IMR-90 (cell line): ENCODE measurements around the gene AURKA. TPM values are rescaled to one million over a fixed set of nuclear protein-coding genes. Genes with fewer than 3 reads are reported as not detected.
A peak's percentile ranks its signal among the peaks of the same experiment; 100 is the strongest.
"Not testable (repeated sequence)": the region's sequence is repeated elsewhere in the genome, so short reads cannot be mapped to it uniquely, and the experiment has no call there.

Experiments
- ATAC-seq: fragments of 200-7000 bp; cut with Tn5 transposase; 2 replicates; pipeline ENCODE4 v1.9.1; 2020; ENCODE audit warnings: low read depth, mild to moderate bottlenecking, moderate library complexity
- BruUV-seq: library from RNA; stranded (reverse); fragments of 400-500 nt; replicated peaks from 2 replicates; lab custom pipeline; 2021; lab: Mats Ljungman, UMichigan
- CTCF ChIA-PET: fragments of 300-600 bp; formaldehyde crosslinking; extraction: SDS; loops from one replicate; lab custom pipeline; 2021; ENCODE audit warnings: antibody characterized with exemption; lab: Yijun Ruan, JAX
- POLR2A ChIA-PET: fragments of 300-600 bp; sonication (Branson Sonifier 250); formaldehyde crosslinking; loops from one replicate; lab custom pipeline; 2022; ENCODE audit warnings: antibody characterized with exemption; ENCODE audit not compliant: unreplicated experiment; lab: Charles Lee
- DNase-seq: peaks from one replicate; pipeline ENCODE4 v3.0.0; 2013
- H2AFZ ChIP-seq: replicated peaks from 2 replicates; pipeline ENCODE3; 2013; ENCODE audit warnings: low read length, mild to moderate bottlenecking; ENCODE audit not compliant: poor library complexity
- H2AK5ac ChIP-seq: 2 replicates; pipeline ENCODE4 v1.6.1; 2013; ENCODE audit warnings: low read depth, low read length, inconsistent platforms
- H2AK9ac ChIP-seq: replicated peaks from 2 replicates; pipeline ENCODE3; 2013; ENCODE audit warnings: mild to moderate bottlenecking, low read depth, low read length, moderate library complexity; ENCODE audit not compliant: poor library complexity
- H2BK120ac ChIP-seq: 2 replicates; pipeline ENCODE4 v1.6.1; 2013; ENCODE audit warnings: low read depth, low read length, inconsistent platforms
- H2BK15ac ChIP-seq: 3 replicates; pipeline ENCODE4 v1.6.1; 2013; ENCODE audit warnings: low read depth, low read length, inconsistent platforms
- H2BK20ac ChIP-seq: 2 replicates; pipeline ENCODE4 v1.6.1; 2013; ENCODE audit warnings: low read depth, mild to moderate bottlenecking, inconsistent platforms, low read length, moderate library complexity
- H2BK5ac ChIP-seq: 2 replicates; pipeline ENCODE4 v1.6.1; 2013; ENCODE audit warnings: mild to moderate bottlenecking, low read depth, low read length, inconsistent platforms; ENCODE audit not compliant: poor library complexity, severe bottlenecking
- H3K14ac ChIP-seq: replicated peaks from 2 replicates; pipeline ENCODE4 v1.6.1; 2013; ENCODE audit warnings: low read depth, low read length, inconsistent platforms
- H3K18ac ChIP-seq: 2 replicates; pipeline ENCODE4 v1.6.1; 2013; ENCODE audit warnings: low read depth, low read length, control low read depth
- H3K23ac ChIP-seq: 2 replicates; pipeline ENCODE4 v1.6.1; 2013; ENCODE audit warnings: low read depth, low read length, inconsistent platforms
- H3K27ac ChIP-seq: 2 replicates; pipeline ENCODE4 v1.5.1; 2013; ENCODE audit warnings: mild to moderate bottlenecking, control low read depth, low read length; ENCODE audit not compliant: insufficient read depth
- H3K27me3 ChIP-seq: 2 replicates; pipeline ENCODE4 v1.6.1; 2013; ENCODE audit warnings: low read length; ENCODE audit not compliant: control insufficient read depth, insufficient read depth
- H3K36me3 ChIP-seq: 2 replicates; pipeline ENCODE4 v1.6.1; 2013; ENCODE audit warnings: low read length, mixed read lengths; ENCODE audit not compliant: control insufficient read depth, insufficient read depth
- H3K4ac ChIP-seq: 2 replicates; pipeline ENCODE4 v1.6.1; 2013; ENCODE audit warnings: low read depth, low read length, inconsistent platforms
- H3K4me1 ChIP-seq: 2 replicates; pipeline ENCODE4 v1.6.1; 2013; ENCODE audit warnings: low read length, mixed read lengths; ENCODE audit not compliant: control insufficient read depth, insufficient read depth
- H3K4me2 ChIP-seq: 2 replicates; pipeline ENCODE4 v1.6.1; 2013; ENCODE audit warnings: low read depth, mild to moderate bottlenecking, control low read depth, low read length, moderate library complexity
- H3K4me3 ChIP-seq: 2 replicates; pipeline ENCODE4 v1.5.1; 2013; ENCODE audit warnings: low read depth, mild to moderate bottlenecking, control low read depth, low read length, moderate library complexity; ENCODE audit not compliant: insufficient read depth
- H3K56ac ChIP-seq: 2 replicates; pipeline ENCODE4 v1.6.1; 2013; ENCODE audit warnings: low read length, inconsistent platforms; ENCODE audit not compliant: insufficient read depth; ENCODE audit errors: extremely low read depth
- H3K79me1 ChIP-seq, 2 experiments: 2 replicates each; pipeline ENCODE4 v1.6.1; 2013; ENCODE audit warnings: low read length in 2 of 2, inconsistent platforms in 1 of 2, low read depth in 1 of 2
- H3K9ac ChIP-seq: 2 replicates; pipeline ENCODE4 v1.6.1; 2013; ENCODE audit warnings: low read depth, low read length, control low read depth
- H3K9me1 ChIP-seq: 2 replicates; pipeline ENCODE4 v1.6.1; 2013; ENCODE audit warnings: low read length, inconsistent platforms; ENCODE audit not compliant: insufficient read depth
- H3K9me3 ChIP-seq: 2 replicates; pipeline ENCODE4 v1.6.1; 2013; ENCODE audit warnings: low read length; ENCODE audit not compliant: control insufficient read depth, insufficient read depth
- H4K20me1 ChIP-seq: 2 replicates; pipeline ENCODE4 v1.6.1; 2013; ENCODE audit warnings: low read length, inconsistent platforms; ENCODE audit not compliant: insufficient read depth
- H4K5ac ChIP-seq: 2 replicates; pipeline ENCODE4 v1.6.1; 2013; ENCODE audit warnings: mild to moderate bottlenecking, low read depth, low read length, control low read depth
- H4K8ac ChIP-seq, 2 experiments: 2 replicates each; pipeline ENCODE4 v1.6.1; 2013; ENCODE audit warnings: low read depth in 2 of 2, low read length in 2 of 2, control low read depth in 1 of 2, inconsistent platforms in 1 of 2
- H4K91ac ChIP-seq: 2 replicates; pipeline ENCODE4 v1.6.1; 2013; ENCODE audit warnings: low read depth, low read length, inconsistent platforms; ENCODE audit not compliant: insufficient read depth
- FOS ChIP-seq: fragments of 150-350 bp; IDR thresholded peaks from 2 replicates; pipeline ENCODE4 v1.6.1; 2016; ENCODE audit warnings: low read depth, low read length
- MAZ ChIP-seq: IDR thresholded peaks from 2 replicates; pipeline ENCODE4 v1.6.1; 2012; ENCODE audit warnings: low read depth, mild to moderate bottlenecking, low read length, improper control_type of control experiment, moderate library complexity, borderline replicate concordance
- POLR2A ChIP-seq: IDR thresholded peaks from 2 replicates; pipeline ENCODE4 v1.6.1; 2012; ENCODE audit warnings: mild to moderate bottlenecking, low read depth, low read length
- WGBS, 2 experiments: methylation state at CpG; one replicate each; pipeline versions ENCODE4 v1.1.5 to v1.1.7; 2013; ENCODE audit warnings: missing lambda C conversion rate in 2 of 2; ENCODE audit not compliant: insufficient read length in 1 of 2; ENCODE audit errors: extremely low coverage in 2 of 2; 5-methylcytosine and 5-hydroxymethylcytosine counted together
- dilution Hi-C: fragments of 300-500 bp; cut with HindIII; formaldehyde crosslinking; loops from one replicate; pipeline ENCODE4 v1.14.3; 2018; ENCODE audit warnings: low sequenced_read_pairs; ENCODE audit not compliant: unreplicated experiment
- in situ Hi-C: fragments of 300-500 bp; cut with MboI; formaldehyde crosslinking; loops from 3 replicates; pipeline ENCODE4 v1.14.3; 2019; ENCODE audit warnings: low sequenced_read_pairs, inconsistent platforms, mixed read lengths
- intact Hi-C: fragments of 100-400 bp; cut with micrococcal nuclease; formaldehyde crosslinking; loops from 2 replicates; pipeline ENCODE4 v1.10.0; 2022
- polyA plus RNA-seq, 3 experiments: library from polyadenylated mRNA; depleted of rRNA; stranded (reverse); fragments of >200 nt; gene quantifications; 2 replicates each; pipeline ENCODE4 v1.2.3, GENCODE V29; 2012; ENCODE audit warnings: low replicate concordance in 1 of 3
- total RNA-seq: library from RNA; depleted of rRNA; stranded (reverse); fragments of >200 nt; gene quantifications from 2 replicates; pipeline ENCODE4 v1.2.3, GENCODE V29; 2012

Gene AURKA
- total and polyA plus RNA-seq, 2 of the 4 experiments (the other 2 are of a cell fraction): 68.0 to 83.3 TPM

GRCh38 chr20:56391037-56391436, 978 bp downstream of the AURKA start:
- H4K91ac ChIP-seq: peak overlapping the region; percentile 68; the same call in 1 of the 2 replicates
- in situ Hi-C loops: loop anchor here (25.0 kb wide), 1 partner anchor 971 kb away; the partner anchor contains the start of gene RAE1
- no peaks in the 10 kb centered on the region for H4K20me1 ChIP-seq
- peak overlapping the region; percentile 90 for H3K9ac ChIP-seq
- no peak overlapping the region for H2AK5ac ChIP-seq
- H3K56ac ChIP-seq: peak overlapping the region; percentile 75
- H2BK5ac ChIP-seq: peak overlapping the region; percentile 35
- intact Hi-C loops: no loop called here
- ChIA-PET POLR2A (no interaction called here), CTCF (interaction anchor here (0.6 kb wide), 1 partner anchor 149 kb away, joined by 3 read pairs; no protein-coding TSS in a partner anchor)
- no peak overlapping the region for H4K5ac ChIP-seq
- peak overlapping the region; percentile 67 for H3K4me3 ChIP-seq
- peak overlapping the region; percentile 88 for H3K23ac ChIP-seq
- dilution Hi-C loops: no loop called here
- no peak overlapping the region for H2AK9ac ChIP-seq
- H3K4me1 ChIP-seq: peaks cover 2% of the 10 kb centered on the region; the same call in 1 of the 2 replicates
- peak overlapping the region; percentile 96 for H2AFZ ChIP-seq
- BruUV-seq: TSS peak; percentile 83
- H3K9me3 ChIP-seq: no peaks in the 10 kb centered on the region
- H3K4ac ChIP-seq: peak overlapping the region; percentile 59
- H3K14ac ChIP-seq: peak overlapping the region; percentile 70
- H3K18ac ChIP-seq: no peak overlapping the region
- H2BK120ac ChIP-seq: no peak overlapping the region
- peak; percentile 21; the same call in 1 of the 2 replicates for TF ChIP-seq POLR2A
- TF ChIP-seq MAZ: no peak
- TF ChIP-seq FOS: no peak
- H3K27ac ChIP-seq: peak overlapping the region; percentile 19; the same call in 1 of the 2 replicates
- peak overlapping the region; percentile 90 for H3K4me2 ChIP-seq
- H2BK20ac ChIP-seq: no peak overlapping the region
- WGBS, 2 experiments: 12% methylated on average over 7 of the region's 10 CpGs; no CpG with 5 or more reads in 1 of the 2 experiments
- H3K36me3 ChIP-seq: peaks cover 13% of the 10 kb centered on the region
- DNase-seq (no peak), ATAC-seq (no peak)
- no peaks in the 10 kb centered on the region for H3K27me3 ChIP-seq
- H2BK15ac ChIP-seq: no peak overlapping the region
- peak overlapping the region; percentile 34 to 41; a peak in 3 of 4 replicates for H4K8ac ChIP-seq
- H3K9me1 ChIP-seq: peaks cover 15% of the 10 kb centered on the region
- peaks cover 43 to 65% of the 10 kb centered on the region in 2 experiments for H3K79me1 ChIP-seq

DNA sequence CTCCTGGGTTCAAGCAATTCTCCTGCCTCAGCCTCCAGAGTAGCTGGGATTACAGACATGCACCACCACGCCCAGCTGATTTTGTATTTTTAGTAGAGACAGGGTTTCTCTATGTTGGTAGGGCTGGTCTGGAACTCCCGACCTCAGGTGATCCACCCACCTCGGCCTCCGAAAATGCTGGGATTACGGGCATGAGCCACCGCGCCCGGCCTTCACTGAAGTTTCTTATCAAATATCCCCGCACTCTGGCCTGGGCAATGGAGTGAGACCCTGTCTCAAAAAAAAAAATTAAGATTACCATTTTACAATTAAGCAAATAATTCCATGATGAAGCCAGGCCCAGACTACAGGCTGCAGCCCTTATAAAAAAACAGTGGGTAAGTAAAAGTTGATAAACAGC, 1.6 kb downstream of the AURKA start:
- H3K56ac ChIP-seq, dilution Hi-C loops, H3K23ac ChIP-seq, ATAC-seq, BruUV-seq, H3K9me3 ChIP-seq, POLR2A ChIA-PET, H3K4me1 ChIP-seq, H2AK9ac ChIP-seq, intact Hi-C loops, H4K8ac ChIP-seq, H4K5ac ChIP-seq, CTCF ChIA-PET, H2BK15ac ChIP-seq, H3K9ac ChIP-seq, H3K4me3 ChIP-seq, H2BK120ac ChIP-seq, H3K14ac ChIP-seq, H3K18ac ChIP-seq, H3K27ac ChIP-seq, H3K4ac ChIP-seq, H2BK20ac ChIP-seq, DNase-seq, H4K20me1 ChIP-seq, H4K91ac ChIP-seq, H2BK5ac ChIP-seq, H3K4me2 ChIP-seq, H2AK5ac ChIP-seq, H3K27me3 ChIP-seq, H2AFZ ChIP-seq: not testable (repeated sequence)
- peaks cover 37 to 65% of the 10 kb centered on the region in 2 experiments for H3K79me1 ChIP-seq
- WGBS, 2 experiments: 86% methylated on average over 7 of the region's 9 CpGs; no CpG with 5 or more reads in 1 of the 2 experiments
- in situ Hi-C loops: loop anchor here (25.0 kb wide), 1 partner anchor 972 kb away; the partner anchor contains the start of gene RAE1
- peaks cover 12% of the 10 kb centered on the region for H3K36me3 ChIP-seq
- peaks cover 15% of the 10 kb centered on the region for H3K9me1 ChIP-seq
